GM23248 (cell line): ENCODE results near the gene PRAF2.

Experiments
- EZH2 ChIP-seq: fragments of 200-600 bp; sonication (generic); IDR thresholded peaks from 2 replicates; pipeline ENCODE4 v1.6.1; 2018; ENCODE audit warnings: antibody characterized with exemption, mild to moderate bottlenecking; ENCODE audit not compliant: insufficient read depth, poor library complexity, severe bottlenecking
- EZH2phosphoT487 ChIP-seq: fragments of 200-600 bp; sonication (generic); IDR thresholded peaks from 2 replicates; pipeline ENCODE4 v1.6.1; 2018; ENCODE audit warnings: antibody characterized with exemption, moderate library complexity, mild to moderate bottlenecking, low read depth; ENCODE audit not compliant: insufficient read depth

DNA sequence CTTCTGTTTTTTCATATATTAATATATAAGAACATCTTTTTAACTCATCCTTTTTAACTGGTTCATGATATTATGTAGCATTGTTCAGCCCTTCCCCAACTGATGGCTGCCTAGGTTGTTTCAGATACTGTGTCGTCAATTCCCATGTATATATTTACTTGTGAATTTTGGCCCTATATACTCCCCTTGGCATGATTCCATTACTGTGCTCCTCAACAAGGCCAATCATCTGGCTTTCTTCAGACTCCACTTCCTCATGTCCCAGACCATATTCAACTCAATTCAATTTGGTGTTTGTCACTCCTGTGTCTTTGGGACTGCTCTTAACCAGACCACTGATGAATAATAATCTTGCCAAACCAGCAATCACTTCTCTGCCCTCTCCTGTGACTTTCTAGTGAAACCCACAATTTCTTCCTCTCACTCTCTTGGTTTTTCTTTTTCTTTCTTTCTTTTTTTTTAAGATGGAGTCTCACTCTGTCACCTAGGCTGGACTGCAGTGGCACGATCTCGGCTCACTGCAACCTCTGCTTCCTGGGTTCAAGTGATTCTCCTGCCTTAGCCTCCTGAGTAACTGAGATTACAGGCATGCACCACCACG is 8.6 kb upstream of the PRAF2 start:
- TF ChIP-seq EZH2 (no peak), EZH2phosphoT487 (no peak)
